Colon (tissue), 2 donors: ENCODE data around the gene UPK2.
"Not testable (repeated sequence)": the region's sequence is repeated elsewhere in the genome, so short reads cannot be mapped to it uniquely, and the experiment has no call there.

Experiments
- FAIRE-seq: peaks from 2 replicates; lab custom pipeline; 2012; peaks lifted over from hg19 to GRCh38; lab: Jason Lieb, UNC
- donor health status: control.
- donor health status: control.

UPK2 gene

GRCh38 chr11:118938491-118939403 is 17.4 kb upstream of the UPK2 start:
- FAIRE-seq = no peak

- no peak for FAIRE-seq
These were observed 16.6 kb upstream of the UPK2 start for GRCh38 chr11:118939404-118939915.

- FAIRE-seq = no peak
These were observed 16.0 kb upstream of the UPK2 start for GRCh38 chr11:118939953-118940598.

- FAIRE-seq = no peak
These were observed 9.0 kb upstream of the UPK2 start for GRCh38 chr11:118947091-118947490.

- FAIRE-seq = no peak
These were observed 8.1 kb upstream of the UPK2 start for GRCh38 chr11:118948000-118948399.

GRCh38 chr11:118953265-118953664 is 2.8 kb upstream of the UPK2 start:
- no peak for FAIRE-seq

- not testable (repeated sequence) for FAIRE-seq
These were observed 2.1 kb upstream of the UPK2 start for GRCh38 chr11:118953976-118954375.

GRCh38 chr11:118956847-118957469 is 860 bp downstream of the UPK2 start:
- FAIRE-seq = no peak

GRCh38 chr11:118957549-118957948 is 1.5 kb downstream of the UPK2 start:
- no peak for FAIRE-seq

GRCh38 chr11:118957968-118958367 is 1.9 kb downstream of the UPK2 start:
- no peak for FAIRE-seq

- FAIRE-seq = no peak
These were observed 2.5 kb downstream of the UPK2 start for GRCh38 chr11:118958577-118958976.

GRCh38 chr11:118961189-118961588 is 5.1 kb downstream of the UPK2 start:
- FAIRE-seq = no peak

GRCh38 chr11:118961591-118961990 is 5.5 kb downstream of the UPK2 start:
- no peak for FAIRE-seq

- FAIRE-seq = not testable (repeated sequence)
These were observed 13.4 kb downstream of the UPK2 start for GRCh38 chr11:118969508-118969907.

- FAIRE-seq = no peak
These were observed 15.5 kb downstream of the UPK2 start, which contains the start of gene FOXR1 for GRCh38 chr11:118971646-118972045. Gene FOXR1, plus strand, starts transcription at chr11:118971761. Its CDS starts 171 bp downstream, at chr11:118971932.

- no peak for FAIRE-seq
These were observed 17.9 kb downstream of the UPK2 start for GRCh38 chr11:118973985-118974384.

- no peak for FAIRE-seq
These were observed 19.9 kb downstream of the UPK2 start for GRCh38 chr11:118975771-118976709.

GRCh38 chr11:118979434-118979833 is 23.3 kb downstream of the UPK2 start:
- no peak for FAIRE-seq

- no peak for FAIRE-seq
These were observed 24.2 kb downstream of the UPK2 start for GRCh38 chr11:118980191-118980881.

- FAIRE-seq = not testable (repeated sequence)
These were observed 28.2 kb downstream of the UPK2 start for GRCh38 chr11:118984337-118984736.

GRCh38 chr11:118984825-118985224 is 28.7 kb downstream of the UPK2 start:
- no peak for FAIRE-seq
